HepG2 (cell line): ENCODE data around the gene NSMF. TPM values are rescaled to one million over a fixed set of nuclear protein-coding genes. Genes with fewer than 3 reads are reported as not detected.
A peak's percentile ranks its signal among the peaks of the same experiment; 100 is the strongest.

Source experiments
- ATAC-seq: fragments of 200-7000 bp; cut with Tn5 transposase; 3 replicates; pipeline ENCODE4 v1.9.1; 2020; ENCODE audit warnings: mild to moderate bottlenecking, moderate library complexity
- BruUV-seq: library from RNA; stranded (reverse); fragments of 400-500 nt; replicated peaks from 2 replicates; lab custom pipeline; 2021; lab: Mats Ljungman, UMichigan
- CTCF ChIA-PET: fragments of 300-600 bp; formaldehyde crosslinking; extraction: SDS; loops from one replicate; lab custom pipeline; 2021; ENCODE audit warnings: low total read pairs, inconsistent platforms, low intra/inter-chr PET ratio; lab: Yijun Ruan, JAX
- POLR2A ChIA-PET: fragments of 350-600 bp; sonication (Branson Sonifier 250); formaldehyde crosslinking; loops from one replicate; lab custom pipeline; 2020; ENCODE audit warnings: antibody characterized with exemption, inconsistent platforms; lab: Yijun Ruan, JAX
- DNase-seq: peaks from one replicate; pipeline ENCODE4 v3.0.0-alpha.2; 2015; ENCODE audit warnings: low spot score
- FAIRE-seq: peaks from 3 replicates; lab custom pipeline; 2011; peaks lifted over from hg19 to GRCh38; lab: Jason Lieb, UNC
- H2AFZ ChIP-seq: one replicate; pipeline ENCODE4 v1.6.1; 2011; ENCODE audit warnings: low read length, inconsistent platforms
- H3K27ac ChIP-seq: fragments of 300-600 bp; 3 replicates; pipeline ENCODE4 v1.8.0; 2011; ENCODE audit warnings: mixed run types, mild to moderate bottlenecking, mixed read lengths, low read length, inconsistent platforms; ENCODE audit not compliant: insufficient read depth; ENCODE audit errors: extremely low read length
- H3K27me3 ChIP-seq, 2 experiments: fragments of 200-600 bp in 1 of 2; 2 replicates in 1 of 2; 3 replicates in 1 of 2; pipeline versions ENCODE4 v1.6.0 to v1.8.0; 2011; ENCODE audit warnings: low read length in 2 of 2, mild to moderate bottlenecking in 2 of 2, moderate library complexity in 2 of 2, inconsistent platforms in 1 of 2; ENCODE audit not compliant: insufficient read depth in 2 of 2, control insufficient read depth in 1 of 2
- H3K36me3 ChIP-seq, 2 experiments: fragments of 200-600 bp in 1 of 2; replicated peaks in 1 of 2; 2 replicates in 1 of 2; 3 replicates in 1 of 2; pipeline versions ENCODE4 v1.5.1 to v1.8.0; 2011; ENCODE audit warnings: low read length in 2 of 2, inconsistent platforms in 1 of 2; ENCODE audit not compliant: insufficient read depth in 2 of 2, control insufficient read depth in 1 of 2
- H3K4me1 ChIP-seq: 2 replicates; pipeline ENCODE4 v1.5.1; 2012; ENCODE audit warnings: low read length, inconsistent platforms; ENCODE audit not compliant: insufficient read depth
- H3K4me2 ChIP-seq: 2 replicates; pipeline ENCODE4 v1.6.0; 2011; ENCODE audit warnings: low read depth, low read length, inconsistent platforms
- H3K4me3 ChIP-seq, 3 experiments: fragments of 200-600 bp in 1 of 3; sonication (generic), shearing (Covaris generic) in 1 of 3; replicated peaks in 1 of 3; 2 replicates each; pipeline ENCODE4 v1.5.1; 2011 to 2016; ENCODE audit warnings: low read length in 3 of 3, inconsistent platforms in 2 of 3, low read depth in 2 of 3, mild to moderate bottlenecking in 2 of 3, control low read depth in 1 of 3, mixed read lengths in 1 of 3; ENCODE audit not compliant: insufficient read depth in 1 of 3
- H3K79me2 ChIP-seq: one replicate; pipeline ENCODE4 v1.6.1; 2011; ENCODE audit warnings: low read length, inconsistent platforms; ENCODE audit not compliant: insufficient read depth
- H3K9ac ChIP-seq: 2 replicates; pipeline ENCODE4 v1.6.0; 2011; ENCODE audit warnings: mild to moderate bottlenecking, low read depth, low read length, inconsistent platforms; ENCODE audit not compliant: insufficient read depth
- H3K9me3 ChIP-seq: 2 replicates; pipeline ENCODE4 v1.5.1; 2012; ENCODE audit warnings: mild to moderate bottlenecking, low read length
- H4K20me1 ChIP-seq: 2 replicates; pipeline ENCODE4 v1.6.0; 2011; ENCODE audit warnings: inconsistent platforms, mild to moderate bottlenecking, low read length, moderate library complexity; ENCODE audit not compliant: insufficient read depth
- AGO2 ChIP-seq: fragments of 200-400 bp; formaldehyde crosslinking; optimal IDR thresholded peaks from 2 replicates; pipeline ENCODE3; 2017; ENCODE audit warnings: mild to moderate bottlenecking, low read depth, low read length, moderate library complexity
- ATF7-NPFF ChIP-seq: sonication (generic); formaldehyde crosslinking; IDR thresholded peaks from 2 replicates; pipeline ENCODE4 v1.8.1; 2023; ENCODE audit warnings: mild to moderate bottlenecking, low read depth, missing genetic modification reagents, moderate library complexity
- KAT8 ChIP-seq: IDR thresholded peaks from 2 replicates; pipeline ENCODE4 v1.6.1; 2016; ENCODE audit warnings: missing genetic modification reagents, missing compliant biosample characterization
- NRL ChIP-seq: sonication (generic); formaldehyde crosslinking; IDR thresholded peaks from 2 replicates; pipeline ENCODE4 v1.5.0; 2020; ENCODE audit warnings: missing genetic modification reagents, mild to moderate bottlenecking, moderate library complexity, borderline replicate concordance
- SMAD1 ChIP-seq: sonication (generic); formaldehyde crosslinking; IDR thresholded peaks from 2 replicates; pipeline ENCODE4 v1.4.0; 2020; ENCODE audit warnings: missing genetic modification reagents, low read depth, mild to moderate bottlenecking, borderline replicate concordance
- ZNF501 ChIP-seq: sonication (generic); formaldehyde crosslinking; IDR thresholded peaks from 2 replicates; pipeline ENCODE4 v1.5.1; 2020; ENCODE audit warnings: mild to moderate bottlenecking, moderate library complexity, missing genetic modification reagents
- ZNF879 ChIP-seq: sonication (generic); formaldehyde crosslinking; IDR thresholded peaks from 2 replicates; pipeline ENCODE4 v1.8.1; 2023; ENCODE audit warnings: missing genetic modification reagents
- WGBS: methylation state at CpG from one replicate; pipeline ENCODE4 v1.1.6; 2017; ENCODE audit warnings: low lambda C conversion rate; 5-methylcytosine and 5-hydroxymethylcytosine counted together
- in situ Hi-C: cut with HindIII; loops from 2 replicates; pipeline ENCODE4 v1.10.0; 2017; ENCODE audit warnings: low pct_unique_long_range_greater_than_20kb; ENCODE audit not compliant: extremely low pct_ligation_motif_present
- intact Hi-C: fragments of 100-400 bp; cut with micrococcal nuclease; formaldehyde crosslinking; loops from one replicate; pipeline ENCODE4 v1.10.0; 2022; ENCODE audit not compliant: unreplicated experiment
- polyA plus RNA-seq, 8 experiments: library from polyadenylated mRNA; depleted of rRNA in 3 of 8; stranded (reverse) in 7 of 8; unstranded in 1 of 8; fragments of >200 nt; fragmentation: Illumina TruSeq in 4 of 8; extraction: Trizol in 4 of 8; gene quantifications; 2 replicates each; pipeline versions ENCODE4 v1.2.1 to v1.2.3, GENCODE V29; 2011 to 2016; ENCODE audit warnings: low read depth in 4 of 8, missing spikeins in 1 of 8, mixed read lengths in 1 of 8; ENCODE audit not compliant: insufficient read depth in 1 of 8
- total RNA-seq, 5 experiments: library from RNA; depleted of rRNA; stranded (reverse); fragments of >200 nt; fragmentation: Illumina TruSeq; extraction: Trizol; gene quantifications; 2 replicates each; pipeline ENCODE4 v1.2.3, GENCODE V29; 2016; ENCODE audit warnings: low read depth in 1 of 5
- TF ChIP-seq, protein P1 (sequence below), 2 experiments: fragments of 450-650 bp in 1 of 2; sonication (generic) in 1 of 2; formaldehyde crosslinking in 1 of 2; IDR thresholded peaks; 2 replicates each; pipeline versions ENCODE4 v1.6.1 to v1.8.0; 2016 to 2022; ENCODE audit warnings: antibody characterized with exemption in 1 of 2, mild to moderate bottlenecking in 1 of 2, missing genetic modification reagents in 1 of 2
- TF ChIP-seq, protein P2 (sequence below): sonication (generic); formaldehyde crosslinking; IDR thresholded peaks from 2 replicates; pipeline ENCODE4 v1.9.0; 2022; ENCODE audit warnings: missing genetic modification reagents, mild to moderate bottlenecking, borderline replicate concordance

The NSMF gene
- total and polyA plus RNA-seq, 2 of the 13 experiments (the other 11 are each of a cell fraction or from before 2014, with no cell fraction given): 44.3 to 183 TPM

GRCh38 chr9:137446851-137447471 lies 12.2 kb downstream of the NSMF start (continued):
- peak; percentile 67 for TF ChIP-seq AGO2

DNA sequence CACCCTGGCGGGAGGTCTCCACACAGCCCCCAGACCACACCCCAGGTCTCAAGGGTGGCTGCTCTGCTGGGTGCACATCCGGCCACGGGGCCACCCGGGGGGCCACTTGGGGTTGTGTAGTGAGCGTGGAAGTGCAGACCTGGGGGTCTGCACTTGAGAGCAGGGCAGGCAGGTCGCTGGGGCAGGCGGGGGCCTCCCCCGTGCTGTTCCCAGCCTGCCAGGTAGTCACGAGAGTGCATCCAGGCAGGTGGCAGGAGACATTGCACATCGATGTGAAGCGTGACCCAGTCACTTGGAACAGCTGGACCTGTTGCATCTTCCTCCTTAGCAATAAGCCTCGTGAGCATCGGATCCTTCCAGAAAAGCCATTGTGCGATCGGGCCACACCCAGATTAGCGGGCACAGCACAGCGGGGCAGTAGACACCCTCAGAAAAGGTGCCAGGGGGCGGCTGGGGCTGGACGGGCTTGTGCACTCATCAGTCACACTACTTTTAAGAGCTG lies 13.2 kb downstream of the NSMF start:
- no peak overlapping the region for H3K4me2 ChIP-seq
- DNase-seq (no peak), ATAC-seq (peak; percentile 1; the same call in 1 of the 3 replicates), FAIRE-seq (no peak)
- peaks cover 7% of the 10 kb centered on the region; the same call in 1 of the 2 replicates for H4K20me1 ChIP-seq
- CTCF ChIA-PET: interaction anchor here (1.4 to 2.5 kb wide), 2 partner anchors 22 to 159 kb away, joined by 6 to 23 read pairs; partner anchors contain the start of genes EXD3 and NOXA1
- no TSS peak for BruUV-seq
- H3K27me3 ChIP-seq: no peaks in the 10 kb centered on the region
- H3K9ac ChIP-seq: no peak overlapping the region
- peaks cover 0 to 13% of the 10 kb centered on the region in 2 experiments; a peak in 3 of 5 replicates for H3K36me3 ChIP-seq
- no peak overlapping the region for H3K27ac ChIP-seq
- H3K4me1 ChIP-seq: peaks cover 25% of the 10 kb centered on the region
- no peak overlapping the region for H2AFZ ChIP-seq
- no peaks in the 10 kb centered on the region for H3K79me2 ChIP-seq
- in situ Hi-C loops (no loop called here), intact Hi-C loops (loop anchor here (1.0 to 5.0 kb wide), 2 partner anchors 23 to 159 kb away; partner anchors contain the start of genes EXD3 and NOXA1)
- 90% methylated on average over 16 of the region's 19 CpGs for WGBS
- H3K4me3 ChIP-seq: no peak overlapping the region
- H3K9me3 ChIP-seq: no peaks in the 10 kb centered on the region
- POLR2A ChIA-PET: interaction anchor here (3.3 kb wide), 1 partner anchor 23 kb away, joined by 12 read pairs; the partner anchor contains the start of genes EXD3 and NOXA1
- TF ChIP-seq NRL (CRISPR knock-in tag) (0 out of 2 replicates have a peak, but pooled peaks have one; percentile 6), KAT8 (CRISPR knock-in tag) (no peak), ZNF879 (CRISPR knock-in tag) (no peak), ZNF501 (CRISPR knock-in tag) (0 out of 2 replicates have a peak, but pooled peaks have one; percentile 4), SMAD1 (CRISPR knock-in tag) (0 out of 2 replicates have a peak, but pooled peaks have one; percentile 13), AGO2 (peak; percentile 67), ATF7-NPFF (no peak)
- TF ChIP-seq, protein P1, sequence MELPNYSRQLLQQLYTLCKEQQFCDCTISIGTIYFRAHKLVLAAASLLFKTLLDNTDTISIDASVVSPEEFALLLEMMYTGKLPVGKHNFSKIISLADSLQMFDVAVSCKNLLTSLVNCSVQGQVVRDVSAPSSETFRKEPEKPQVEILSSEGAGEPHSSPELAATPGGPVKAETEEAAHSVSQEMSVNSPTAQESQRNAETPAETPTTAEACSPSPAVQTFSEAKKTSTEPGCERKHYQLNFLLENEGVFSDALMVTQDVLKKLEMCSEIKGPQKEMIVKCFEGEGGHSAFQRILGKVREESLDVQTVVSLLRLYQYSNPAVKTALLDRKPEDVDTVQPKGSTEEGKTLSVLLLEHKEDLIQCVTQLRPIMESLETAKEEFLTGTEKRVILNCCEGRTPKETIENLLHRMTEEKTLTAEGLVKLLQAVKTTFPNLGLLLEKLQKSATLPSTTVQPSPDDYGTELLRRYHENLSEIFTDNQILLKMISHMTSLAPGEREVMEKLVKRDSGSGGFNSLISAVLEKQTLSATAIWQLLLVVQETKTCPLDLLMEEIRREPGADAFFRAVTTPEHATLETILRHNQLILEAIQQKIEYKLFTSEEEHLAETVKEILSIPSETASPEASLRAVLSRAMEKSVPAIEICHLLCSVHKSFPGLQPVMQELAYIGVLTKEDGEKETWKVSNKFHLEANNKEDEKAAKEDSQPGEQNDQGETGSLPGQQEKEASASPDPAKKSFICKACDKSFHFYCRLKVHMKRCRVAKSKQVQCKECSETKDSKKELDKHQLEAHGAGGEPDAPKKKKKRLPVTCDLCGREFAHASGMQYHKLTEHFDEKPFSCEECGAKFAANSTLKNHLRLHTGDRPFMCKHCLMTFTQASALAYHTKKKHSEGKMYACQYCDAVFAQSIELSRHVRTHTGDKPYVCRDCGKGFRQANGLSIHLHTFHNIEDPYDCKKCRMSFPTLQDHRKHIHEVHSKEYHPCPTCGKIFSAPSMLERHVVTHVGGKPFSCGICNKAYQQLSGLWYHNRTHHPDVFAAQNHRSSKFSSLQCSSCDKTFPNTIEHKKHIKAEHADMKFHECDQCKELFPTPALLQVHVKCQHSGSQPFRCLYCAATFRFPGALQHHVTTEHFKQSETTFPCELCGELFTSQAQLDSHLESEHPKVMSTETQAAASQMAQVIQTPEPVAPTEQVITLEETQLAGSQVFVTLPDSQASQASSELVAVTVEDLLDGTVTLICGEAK (IDR thresholded peaks at IDR 0.05): no peak
- TF ChIP-seq, protein P1 (CRISPR knock-in tag; IDR thresholded peaks at IDR 0.05): 0 out of 2 replicates have a peak, but pooled peaks have one; percentile 12
- TF ChIP-seq, protein P2, sequence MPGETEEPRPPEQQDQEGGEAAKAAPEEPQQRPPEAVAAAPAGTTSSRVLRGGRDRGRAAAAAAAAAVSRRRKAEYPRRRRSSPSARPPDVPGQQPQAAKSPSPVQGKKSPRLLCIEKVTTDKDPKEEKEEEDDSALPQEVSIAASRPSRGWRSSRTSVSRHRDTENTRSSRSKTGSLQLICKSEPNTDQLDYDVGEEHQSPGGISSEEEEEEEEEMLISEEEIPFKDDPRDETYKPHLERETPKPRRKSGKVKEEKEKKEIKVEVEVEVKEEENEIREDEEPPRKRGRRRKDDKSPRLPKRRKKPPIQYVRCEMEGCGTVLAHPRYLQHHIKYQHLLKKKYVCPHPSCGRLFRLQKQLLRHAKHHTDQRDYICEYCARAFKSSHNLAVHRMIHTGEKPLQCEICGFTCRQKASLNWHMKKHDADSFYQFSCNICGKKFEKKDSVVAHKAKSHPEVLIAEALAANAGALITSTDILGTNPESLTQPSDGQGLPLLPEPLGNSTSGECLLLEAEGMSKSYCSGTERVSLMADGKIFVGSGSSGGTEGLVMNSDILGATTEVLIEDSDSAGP (CRISPR knock-in tag): 0 out of 2 replicates have a peak, but pooled peaks have one; percentile 4
